GM21786 (cell line): ENCODE data around the gene TCP10L.

Experiments
- ATAC-seq: cut with Tn5 transposase; IDR thresholded peaks from one replicate; pipeline ENCODE4 v1.9.1; 2021; ENCODE audit not compliant: unreplicated experiment

Gene TCP10L

DNA sequence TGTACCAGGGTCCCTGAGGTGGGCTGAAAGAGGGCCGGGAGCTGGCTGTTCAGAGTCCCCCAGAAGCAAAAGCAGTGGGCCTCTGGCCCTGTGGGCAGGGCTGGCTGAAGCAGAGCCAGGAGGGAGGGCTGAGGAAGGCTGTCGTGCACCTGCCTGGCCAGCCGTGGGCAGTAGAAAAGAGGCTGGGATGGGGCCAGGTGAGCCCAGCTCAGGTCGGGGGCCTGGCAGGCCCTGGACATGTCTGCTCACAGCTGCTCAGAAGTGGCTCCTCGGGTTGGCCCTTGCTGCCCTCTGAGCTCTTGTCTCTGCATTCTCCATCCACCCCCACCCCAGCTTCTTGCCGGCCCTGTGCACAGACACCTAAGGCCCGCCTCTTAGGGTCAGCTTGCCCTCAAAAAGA lies 60.0 kb downstream of the TCP10L start:
- no peak for ATAC-seq

DNA sequence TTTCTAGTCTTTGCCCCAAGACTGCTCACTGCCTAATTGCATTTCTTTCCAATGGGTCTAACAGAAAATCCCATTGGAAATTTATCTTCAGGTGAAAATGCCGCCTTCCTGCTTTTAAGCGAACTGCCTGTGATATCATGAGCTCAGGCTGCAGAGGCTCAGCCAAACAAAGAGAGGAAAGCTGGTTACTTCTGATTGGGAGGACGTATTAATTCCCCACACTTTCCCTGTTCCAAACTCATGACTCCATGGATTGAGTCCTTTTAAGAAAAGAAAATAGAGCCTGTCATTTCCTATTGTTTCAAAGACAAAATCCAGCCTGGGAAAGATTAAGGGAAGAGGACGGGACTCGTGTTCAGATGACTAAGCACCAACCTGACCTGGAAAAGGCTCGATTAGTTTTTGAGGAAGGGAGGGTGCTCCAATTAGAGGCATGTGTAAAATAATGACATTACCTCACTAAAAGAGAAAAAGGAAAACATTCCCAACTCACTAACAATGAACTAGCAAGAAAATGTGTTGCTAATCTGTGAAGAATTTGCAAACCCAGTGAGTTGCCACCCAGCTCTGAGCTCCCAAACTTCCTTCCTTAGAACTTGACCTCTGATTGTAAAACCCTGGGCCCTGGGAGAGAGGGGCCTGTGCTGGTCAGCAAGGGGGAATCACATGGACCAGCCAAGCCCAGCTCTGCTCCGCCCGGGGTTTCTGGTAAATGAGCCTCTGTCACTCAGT lies 61.2 kb downstream of the TCP10L start:
- no peak for ATAC-seq
